ENCODE data around the gene RTP3. TPM values are rescaled to one million over a fixed set of nuclear protein-coding genes. Genes with fewer than 3 reads are reported as not detected.

Gene RTP3
- total RNA-seq, 1 donor from 2014 or later: not detected

GRCh38 chr3:46477756-46478155 lies 20.0 kb upstream of the RTP3 start:
- Mint-ChIP-seq H3K27ac (no peak overlapping the region), H3K9me3 (peaks cover 17% of the 10 kb centered on the region), H3K4me1 (ENCODE audit: low read depth) (no peaks in the 10 kb centered on the region), H3K4me3 (ENCODE audit: low read depth) (no peak overlapping the region), H3K36me3 (ENCODE audit: low read depth) (no peaks in the 10 kb centered on the region), H3K27me3 (ENCODE audit: low read depth) (peaks cover 46% of the 10 kb centered on the region)
- intact Hi-C loops (cut with micrococcal nuclease): no loop called here
- no peak for DNase-seq (ENCODE audit: low spot score)

GRCh38 chr3:46478341-46478740 lies 19.4 kb upstream of the RTP3 start:
- no peaks in the 10 kb centered on the region for H3K4me1 Mint-ChIP-seq (ENCODE audit: low read depth)
- peaks cover 17% of the 10 kb centered on the region for H3K9me3 Mint-ChIP-seq
- peaks cover 47% of the 10 kb centered on the region for H3K27me3 Mint-ChIP-seq (ENCODE audit: low read depth)
- DNase-seq (ENCODE audit: low spot score): no peak
- H3K27ac Mint-ChIP-seq: no peak overlapping the region
- intact Hi-C loops (cut with micrococcal nuclease): no loop called here
- H3K36me3 Mint-ChIP-seq (ENCODE audit: low read depth): no peaks in the 10 kb centered on the region
- no peak overlapping the region for H3K4me3 Mint-ChIP-seq (ENCODE audit: low read depth)

GRCh38 chr3:46479021-46479420 lies 18.8 kb upstream of the RTP3 start:
- H3K9me3 Mint-ChIP-seq: peaks cover 17% of the 10 kb centered on the region
- no peak for DNase-seq (ENCODE audit: low spot score)
- intact Hi-C loops (cut with micrococcal nuclease): no loop called here
- H3K4me1 Mint-ChIP-seq (ENCODE audit: low read depth): no peaks in the 10 kb centered on the region
- peaks cover 44% of the 10 kb centered on the region for H3K27me3 Mint-ChIP-seq (ENCODE audit: low read depth)
- no peak overlapping the region for H3K27ac Mint-ChIP-seq
- H3K4me3 Mint-ChIP-seq (ENCODE audit: low read depth): no peak overlapping the region
- no peaks in the 10 kb centered on the region for H3K36me3 Mint-ChIP-seq (ENCODE audit: low read depth)

GRCh38 chr3:46479696-46480095 lies 18.1 kb upstream of the RTP3 start:
- H3K9me3 Mint-ChIP-seq: peaks cover 10% of the 10 kb centered on the region
- no peaks in the 10 kb centered on the region for H3K36me3 Mint-ChIP-seq (ENCODE audit: low read depth)
- intact Hi-C loops (cut with micrococcal nuclease): no loop called here
- no peaks in the 10 kb centered on the region for H3K4me1 Mint-ChIP-seq (ENCODE audit: low read depth)
- peaks cover 38% of the 10 kb centered on the region for H3K27me3 Mint-ChIP-seq (ENCODE audit: low read depth)
- H3K27ac Mint-ChIP-seq: no peak overlapping the region
- no peak for DNase-seq (ENCODE audit: low spot score)
- H3K4me3 Mint-ChIP-seq (ENCODE audit: low read depth): no peak overlapping the region

- no peaks in the 10 kb centered on the region for H3K36me3 Mint-ChIP-seq (ENCODE audit: low read depth)
- H3K4me3 Mint-ChIP-seq (ENCODE audit: low read depth): no peak overlapping the region
- peaks cover under 1% of the 10 kb centered on the region for H3K9me3 Mint-ChIP-seq
- DNase-seq (ENCODE audit: low spot score): no peak
- peaks cover 30% of the 10 kb centered on the region for H3K27me3 Mint-ChIP-seq (ENCODE audit: low read depth)
- intact Hi-C loops (cut with micrococcal nuclease): no loop called here
- no peak overlapping the region for H3K27ac Mint-ChIP-seq
- no peaks in the 10 kb centered on the region for H3K4me1 Mint-ChIP-seq (ENCODE audit: low read depth)
Observed at GRCh38 chr3:46480491-46481195, 17.1 kb upstream of the RTP3 start.

- Mint-ChIP-seq H3K27me3 (ENCODE audit: low read depth) (peaks cover 31% of the 10 kb centered on the region), H3K9me3 (no peaks in the 10 kb centered on the region), H3K4me1 (ENCODE audit: low read depth) (no peaks in the 10 kb centered on the region), H3K27ac (no peak overlapping the region), H3K4me3 (ENCODE audit: low read depth) (no peak overlapping the region), H3K36me3 (ENCODE audit: low read depth) (no peaks in the 10 kb centered on the region)
- DNase-seq (ENCODE audit: low spot score): no peak
- intact Hi-C loops (cut with micrococcal nuclease): no loop called here
Observed at GRCh38 chr3:46481636-46482035, 16.1 kb upstream of the RTP3 start.

- H3K27me3 Mint-ChIP-seq (ENCODE audit: low read depth): peaks cover 35% of the 10 kb centered on the region
- no peak overlapping the region for H3K27ac Mint-ChIP-seq
- intact Hi-C loops (cut with micrococcal nuclease): no loop called here
- H3K36me3 Mint-ChIP-seq (ENCODE audit: low read depth): no peaks in the 10 kb centered on the region
- no peaks in the 10 kb centered on the region for H3K4me1 Mint-ChIP-seq (ENCODE audit: low read depth)
- H3K9me3 Mint-ChIP-seq: no peaks in the 10 kb centered on the region
- no peak overlapping the region for H3K4me3 Mint-ChIP-seq (ENCODE audit: low read depth)
- no peak for DNase-seq (ENCODE audit: low spot score)
Observed at GRCh38 chr3:46482632-46483350, 15.0 kb upstream of the RTP3 start.

GRCh38 chr3:46483825-46484224 lies 14.0 kb upstream of the RTP3 start:
- Mint-ChIP-seq H3K4me3 (ENCODE audit: low read depth) (no peak overlapping the region), H3K4me1 (ENCODE audit: low read depth) (peaks cover 2% of the 10 kb centered on the region), H3K36me3 (ENCODE audit: low read depth) (no peaks in the 10 kb centered on the region), H3K9me3 (no peaks in the 10 kb centered on the region), H3K27ac (no peak overlapping the region), H3K27me3 (ENCODE audit: low read depth) (peaks cover 41% of the 10 kb centered on the region)
- intact Hi-C loops (cut with micrococcal nuclease): no loop called here
- DNase-seq (ENCODE audit: low spot score): no peak

GRCh38 chr3:46484388-46484787 lies 13.4 kb upstream of the RTP3 start:
- H3K4me1 Mint-ChIP-seq (ENCODE audit: low read depth): peaks cover 8% of the 10 kb centered on the region
- H3K27me3 Mint-ChIP-seq (ENCODE audit: low read depth): peaks cover 40% of the 10 kb centered on the region
- no peak overlapping the region for H3K27ac Mint-ChIP-seq
- H3K4me3 Mint-ChIP-seq (ENCODE audit: low read depth): no peak overlapping the region
- no peak for DNase-seq (ENCODE audit: low spot score)
- no peaks in the 10 kb centered on the region for H3K36me3 Mint-ChIP-seq (ENCODE audit: low read depth)
- intact Hi-C loops (cut with micrococcal nuclease): no loop called here
- H3K9me3 Mint-ChIP-seq: no peaks in the 10 kb centered on the region

- no peak overlapping the region for H3K27ac Mint-ChIP-seq
- no peak overlapping the region for H3K4me3 Mint-ChIP-seq (ENCODE audit: low read depth)
- no peaks in the 10 kb centered on the region for H3K9me3 Mint-ChIP-seq
- H3K4me1 Mint-ChIP-seq (ENCODE audit: low read depth): peaks cover 14% of the 10 kb centered on the region
- H3K27me3 Mint-ChIP-seq (ENCODE audit: low read depth): peaks cover 41% of the 10 kb centered on the region
- no peak for DNase-seq (ENCODE audit: low spot score)
- no peaks in the 10 kb centered on the region for H3K36me3 Mint-ChIP-seq (ENCODE audit: low read depth)
- intact Hi-C loops (cut with micrococcal nuclease): loop anchor here (5.0 kb wide), 1 partner anchor 52 kb away; no protein-coding TSS in a partner anchor
Observed at GRCh38 chr3:46484911-46485778, 12.6 kb upstream of the RTP3 start.

GRCh38 chr3:46485779-46486175 lies 12.0 kb upstream of the RTP3 start:
- H3K4me1 Mint-ChIP-seq (ENCODE audit: low read depth): peaks cover 15% of the 10 kb centered on the region
- intact Hi-C loops (cut with micrococcal nuclease): loop anchor here (5.0 kb wide), 1 partner anchor 52 kb away; no protein-coding TSS in a partner anchor
- no peaks in the 10 kb centered on the region for H3K36me3 Mint-ChIP-seq (ENCODE audit: low read depth)
- H3K27ac Mint-ChIP-seq: no peak overlapping the region
- H3K27me3 Mint-ChIP-seq (ENCODE audit: low read depth): peaks cover 38% of the 10 kb centered on the region
- no peak overlapping the region for H3K4me3 Mint-ChIP-seq (ENCODE audit: low read depth)
- no peak for DNase-seq (ENCODE audit: low spot score)
- no peaks in the 10 kb centered on the region for H3K9me3 Mint-ChIP-seq

GRCh38 chr3:46488735-46489361 lies 8.9 kb upstream of the RTP3 start:
- peak; percentile 88 for DNase-seq (ENCODE audit: low spot score)
- Mint-ChIP-seq H3K9me3 (no peaks in the 10 kb centered on the region), H3K4me3 (ENCODE audit: low read depth) (no peak overlapping the region), H3K27ac (no peak overlapping the region), H3K36me3 (ENCODE audit: low read depth) (no peaks in the 10 kb centered on the region), H3K27me3 (ENCODE audit: low read depth) (peaks cover 40% of the 10 kb centered on the region), H3K4me1 (ENCODE audit: low read depth) (peaks cover 15% of the 10 kb centered on the region)
- intact Hi-C loops (cut with micrococcal nuclease): loop anchor here (1.0 to 5.0 kb wide), 3 partner anchors 48 to 141 kb away; no protein-coding TSS in a partner anchor
